BE2C (cell line): ENCODE measurements around the gene FOXL3.
"Not testable (repeated sequence)": the region's sequence is repeated elsewhere in the genome, so short reads cannot be mapped to it uniquely, and the experiment has no call there.

Experiments
- DNase-seq: peaks from one replicate; pipeline ENCODE4 v3.0.0-alpha.2; 2020
- H3K27me3 ChIP-seq: fragments of 250-450 bp; sonication (Bioruptor Pico); 2 replicates; pipeline ENCODE4 v1.5.1; 2020; ENCODE audit warnings: mild to moderate bottlenecking
- H3K36me3 ChIP-seq: fragments of 250-450 bp; sonication (Bioruptor Pico); 2 replicates; pipeline ENCODE4 v1.5.1; 2020; ENCODE audit warnings: mild to moderate bottlenecking
- H3K4me1 ChIP-seq: fragments of 250-450 bp; sonication (Bioruptor Pico); 2 replicates; pipeline ENCODE4 v1.5.1; 2020
- H3K4me3 ChIP-seq: 2 replicates; pipeline ENCODE4 v1.5.1; 2011; ENCODE audit warnings: low read depth, low read length
- H3K9me3 ChIP-seq: fragments of 250-450 bp; sonication (Bioruptor Pico); 2 replicates; pipeline ENCODE4 v1.5.1; 2020
- TF ChIP-seq, protein P1 (sequence below): IDR thresholded peaks from 2 replicates; pipeline ENCODE4 v1.5.1; 2012; ENCODE audit warnings: mild to moderate bottlenecking, low read depth, low read length

FOXL3 gene

DNA sequence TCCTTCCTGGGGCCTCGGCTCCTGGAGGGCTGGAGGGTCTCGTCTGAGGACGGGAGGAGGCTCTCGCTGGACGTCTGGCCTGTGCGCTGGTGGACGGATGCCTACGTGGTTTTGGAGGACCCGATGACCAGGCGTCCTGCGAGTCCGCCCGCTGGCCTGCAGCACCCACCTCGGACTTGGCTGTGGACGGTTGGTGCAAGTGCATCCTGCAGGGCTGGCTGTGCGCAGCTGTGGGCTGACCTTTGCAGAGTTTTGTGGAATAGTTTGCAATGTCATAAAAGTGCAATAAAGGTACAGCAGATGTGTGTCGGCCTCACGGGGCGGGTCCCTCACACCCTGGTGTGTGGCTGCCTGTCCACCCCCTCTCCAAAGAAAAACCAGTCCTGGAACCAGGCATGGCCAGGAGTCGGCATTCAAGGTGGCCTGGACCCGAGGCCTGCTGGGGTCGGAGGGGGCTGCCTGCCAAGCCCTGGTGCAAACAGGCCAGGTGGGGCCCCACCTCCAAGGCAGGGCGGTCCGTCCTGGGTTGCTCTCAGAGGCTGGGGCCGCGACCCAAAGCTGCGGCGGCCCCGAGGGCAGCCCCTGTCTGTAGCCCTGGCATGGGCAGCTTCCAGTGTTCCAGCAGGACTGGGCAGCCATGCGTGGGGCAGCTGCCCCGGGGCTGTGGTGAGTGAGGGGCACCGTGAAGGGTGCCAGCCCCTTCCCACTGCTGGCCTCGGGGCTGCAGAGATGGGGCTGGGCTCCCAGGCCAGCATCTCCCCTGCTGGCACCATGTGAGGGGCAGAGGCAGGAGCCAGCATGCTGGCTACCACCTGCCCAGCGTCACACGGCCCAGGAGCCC is 29.3 kb upstream of the FOXL3 start:
- no peak overlapping the region for H3K4me3 ChIP-seq
- H3K27me3 ChIP-seq, result no peaks in the 10 kb centered on the region
- H3K4me1 ChIP-seq, result no peaks in the 10 kb centered on the region
- H3K36me3 ChIP-seq, result no peaks in the 10 kb centered on the region
- TF ChIP-seq, protein P1, sequence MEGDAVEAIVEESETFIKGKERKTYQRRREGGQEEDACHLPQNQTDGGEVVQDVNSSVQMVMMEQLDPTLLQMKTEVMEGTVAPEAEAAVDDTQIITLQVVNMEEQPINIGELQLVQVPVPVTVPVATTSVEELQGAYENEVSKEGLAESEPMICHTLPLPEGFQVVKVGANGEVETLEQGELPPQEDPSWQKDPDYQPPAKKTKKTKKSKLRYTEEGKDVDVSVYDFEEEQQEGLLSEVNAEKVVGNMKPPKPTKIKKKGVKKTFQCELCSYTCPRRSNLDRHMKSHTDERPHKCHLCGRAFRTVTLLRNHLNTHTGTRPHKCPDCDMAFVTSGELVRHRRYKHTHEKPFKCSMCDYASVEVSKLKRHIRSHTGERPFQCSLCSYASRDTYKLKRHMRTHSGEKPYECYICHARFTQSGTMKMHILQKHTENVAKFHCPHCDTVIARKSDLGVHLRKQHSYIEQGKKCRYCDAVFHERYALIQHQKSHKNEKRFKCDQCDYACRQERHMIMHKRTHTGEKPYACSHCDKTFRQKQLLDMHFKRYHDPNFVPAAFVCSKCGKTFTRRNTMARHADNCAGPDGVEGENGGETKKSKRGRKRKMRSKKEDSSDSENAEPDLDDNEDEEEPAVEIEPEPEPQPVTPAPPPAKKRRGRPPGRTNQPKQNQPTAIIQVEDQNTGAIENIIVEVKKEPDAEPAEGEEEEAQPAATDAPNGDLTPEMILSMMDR, result no peak
- DNase-seq, result no peak
- peaks cover 8% of the 10 kb centered on the region for H3K9me3 ChIP-seq

- no peak for DNase-seq
- Histone ChIP-seq H3K4me1 (no peaks in the 10 kb centered on the region), H3K27me3 (no peaks in the 10 kb centered on the region), H3K4me3 (no peak overlapping the region), H3K9me3 (peaks cover 8% of the 10 kb centered on the region), H3K36me3 (no peaks in the 10 kb centered on the region)
- TF ChIP-seq, protein P1, result no peak
These were observed 28.4 kb upstream of the FOXL3 start for GRCh38 chr7:261341-262250.

DNA sequence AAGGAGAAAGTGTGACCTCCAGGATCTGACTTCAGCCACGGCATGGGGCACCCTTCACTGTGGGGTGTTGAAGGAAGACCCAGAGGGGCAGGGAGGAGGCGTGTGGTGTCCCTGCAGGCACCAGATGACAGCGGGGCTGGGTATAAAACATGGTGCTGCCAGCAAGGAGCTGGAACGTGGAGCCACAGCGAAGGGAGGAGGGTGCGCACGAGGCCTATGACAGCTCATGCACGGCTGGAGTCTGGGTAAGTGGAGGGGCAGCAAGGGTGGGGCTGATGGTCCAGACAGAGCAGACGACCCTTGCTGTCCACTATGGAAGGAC is 27.8 kb upstream of the FOXL3 start:
- Histone ChIP-seq H3K36me3 (no peaks in the 10 kb centered on the region), H3K4me3 (no peak overlapping the region), H3K9me3 (peaks cover 8% of the 10 kb centered on the region), H3K4me1 (no peaks in the 10 kb centered on the region), H3K27me3 (peaks cover 2% of the 10 kb centered on the region; the same call in 1 of the 2 replicates)
- TF ChIP-seq, protein P1, result no peak
- peak; percentile 9 for DNase-seq

GRCh38 chr7:262631-263311 is 27.2 kb upstream of the FOXL3 start:
- H3K4me1 ChIP-seq, H3K36me3 ChIP-seq, H3K9me3 ChIP-seq, H3K27me3 ChIP-seq, H3K4me3 ChIP-seq: not testable (repeated sequence)
- peak; percentile 45 for DNase-seq

DNA sequence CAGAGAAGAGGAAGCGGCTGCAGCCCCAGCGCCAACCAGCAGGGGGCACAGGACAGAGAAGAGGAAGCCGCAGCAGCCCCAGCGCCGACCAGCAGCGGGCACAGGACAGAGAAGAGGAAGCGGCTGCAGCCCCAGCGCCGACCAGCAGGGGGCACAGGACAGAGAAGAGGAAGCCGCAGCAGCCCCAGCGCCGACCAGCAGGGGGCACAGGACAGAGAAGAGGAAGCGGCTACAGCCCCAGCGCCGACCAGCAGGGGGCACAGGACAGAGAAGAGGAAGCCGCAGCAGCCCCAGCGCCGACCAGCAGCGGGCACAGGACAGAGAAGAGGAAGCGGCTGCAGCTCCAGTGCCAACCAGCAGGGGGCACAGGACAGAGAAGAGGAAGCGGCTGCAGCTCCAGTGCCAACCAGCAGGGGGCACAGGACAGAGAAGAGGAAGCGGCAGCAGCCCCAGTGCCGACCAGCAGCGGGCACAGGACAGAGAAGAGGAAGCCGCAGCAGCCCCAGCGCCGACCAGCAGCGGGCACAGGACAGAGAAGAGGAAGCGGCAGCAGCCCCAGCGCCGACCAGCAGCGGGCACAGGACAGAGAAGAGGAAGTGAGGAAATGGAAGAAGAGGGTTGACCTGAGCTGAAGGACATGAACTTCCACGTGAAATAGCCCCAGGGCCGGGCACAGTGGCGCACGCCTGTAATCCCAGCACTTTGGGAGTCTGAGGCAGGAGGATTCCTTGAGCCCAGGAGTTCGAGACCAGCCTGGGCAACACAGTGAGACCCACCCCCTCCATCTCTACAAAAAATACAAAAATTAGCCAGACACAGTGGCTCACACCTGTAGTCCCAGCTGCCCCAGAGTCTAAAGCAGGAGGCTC is 26.3 kb upstream of the FOXL3 start:
- not testable (repeated sequence) for H3K4me3 ChIP-seq, H3K4me1 ChIP-seq, H3K27me3 ChIP-seq, H3K36me3 ChIP-seq, H3K9me3 ChIP-seq
- TF ChIP-seq, protein P1, result peak; percentile 38
- DNase-seq, result peak; percentile 49
